IMR-90 (cell line): Measurements from ENCODE around the gene C3. TPM values are rescaled to one million over a fixed set of nuclear protein-coding genes. Genes with fewer than 3 reads are reported as not detected.
A peak's percentile ranks its signal among the peaks of the same experiment; 100 is the strongest.

Experiments used
- ATAC-seq: fragments of 200-7000 bp; cut with Tn5 transposase; 2 replicates; pipeline ENCODE4 v1.9.1; 2020; ENCODE audit warnings: low read depth, mild to moderate bottlenecking, moderate library complexity
- BruUV-seq: library from RNA; stranded (reverse); fragments of 400-500 nt; replicated peaks from 2 replicates; lab custom pipeline; 2021; lab: Mats Ljungman, UMichigan
- CTCF ChIA-PET: fragments of 300-600 bp; formaldehyde crosslinking; extraction: SDS; loops from one replicate; lab custom pipeline; 2021; ENCODE audit warnings: antibody characterized with exemption; lab: Yijun Ruan, JAX
- POLR2A ChIA-PET: fragments of 300-600 bp; sonication (Branson Sonifier 250); formaldehyde crosslinking; loops from one replicate; lab custom pipeline; 2022; ENCODE audit warnings: antibody characterized with exemption; ENCODE audit not compliant: unreplicated experiment; lab: Charles Lee
- DNase-seq: peaks from one replicate; pipeline ENCODE4 v3.0.0; 2013
- H2AFZ ChIP-seq: replicated peaks from 2 replicates; pipeline ENCODE3; 2013; ENCODE audit warnings: low read length, mild to moderate bottlenecking; ENCODE audit not compliant: poor library complexity
- H2AK5ac ChIP-seq: 2 replicates; pipeline ENCODE4 v1.6.1; 2013; ENCODE audit warnings: low read depth, low read length, inconsistent platforms
- H2AK9ac ChIP-seq: replicated peaks from 2 replicates; pipeline ENCODE3; 2013; ENCODE audit warnings: mild to moderate bottlenecking, low read depth, low read length, moderate library complexity; ENCODE audit not compliant: poor library complexity
- H2BK120ac ChIP-seq: 2 replicates; pipeline ENCODE4 v1.6.1; 2013; ENCODE audit warnings: low read depth, low read length, inconsistent platforms
- H2BK15ac ChIP-seq: 3 replicates; pipeline ENCODE4 v1.6.1; 2013; ENCODE audit warnings: low read depth, low read length, inconsistent platforms
- H2BK20ac ChIP-seq: 2 replicates; pipeline ENCODE4 v1.6.1; 2013; ENCODE audit warnings: low read depth, mild to moderate bottlenecking, inconsistent platforms, low read length, moderate library complexity
- H2BK5ac ChIP-seq: 2 replicates; pipeline ENCODE4 v1.6.1; 2013; ENCODE audit warnings: mild to moderate bottlenecking, low read depth, low read length, inconsistent platforms; ENCODE audit not compliant: poor library complexity, severe bottlenecking
- H3K14ac ChIP-seq: replicated peaks from 2 replicates; pipeline ENCODE4 v1.6.1; 2013; ENCODE audit warnings: low read depth, low read length, inconsistent platforms
- H3K18ac ChIP-seq: 2 replicates; pipeline ENCODE4 v1.6.1; 2013; ENCODE audit warnings: low read depth, low read length, control low read depth
- H3K23ac ChIP-seq: 2 replicates; pipeline ENCODE4 v1.6.1; 2013; ENCODE audit warnings: low read depth, low read length, inconsistent platforms
- H3K27ac ChIP-seq: 2 replicates; pipeline ENCODE4 v1.5.1; 2013; ENCODE audit warnings: mild to moderate bottlenecking, control low read depth, low read length; ENCODE audit not compliant: insufficient read depth
- H3K27me3 ChIP-seq: 2 replicates; pipeline ENCODE4 v1.6.1; 2013; ENCODE audit warnings: low read length; ENCODE audit not compliant: control insufficient read depth, insufficient read depth
- H3K36me3 ChIP-seq: 2 replicates; pipeline ENCODE4 v1.6.1; 2013; ENCODE audit warnings: low read length, mixed read lengths; ENCODE audit not compliant: control insufficient read depth, insufficient read depth
- H3K4ac ChIP-seq: 2 replicates; pipeline ENCODE4 v1.6.1; 2013; ENCODE audit warnings: low read depth, low read length, inconsistent platforms
- H3K4me1 ChIP-seq: 2 replicates; pipeline ENCODE4 v1.6.1; 2013; ENCODE audit warnings: low read length, mixed read lengths; ENCODE audit not compliant: control insufficient read depth, insufficient read depth
- H3K4me2 ChIP-seq: 2 replicates; pipeline ENCODE4 v1.6.1; 2013; ENCODE audit warnings: low read depth, mild to moderate bottlenecking, control low read depth, low read length, moderate library complexity
- H3K4me3 ChIP-seq: 2 replicates; pipeline ENCODE4 v1.5.1; 2013; ENCODE audit warnings: low read depth, mild to moderate bottlenecking, control low read depth, low read length, moderate library complexity; ENCODE audit not compliant: insufficient read depth
- H3K56ac ChIP-seq: 2 replicates; pipeline ENCODE4 v1.6.1; 2013; ENCODE audit warnings: low read length, inconsistent platforms; ENCODE audit not compliant: insufficient read depth; ENCODE audit errors: extremely low read depth
- H3K79me1 ChIP-seq, 2 experiments: 2 replicates each; pipeline ENCODE4 v1.6.1; 2013; ENCODE audit warnings: low read length in 2 of 2, inconsistent platforms in 1 of 2, low read depth in 1 of 2
- H3K9ac ChIP-seq: 2 replicates; pipeline ENCODE4 v1.6.1; 2013; ENCODE audit warnings: low read depth, low read length, control low read depth
- H3K9me1 ChIP-seq: 2 replicates; pipeline ENCODE4 v1.6.1; 2013; ENCODE audit warnings: low read length, inconsistent platforms; ENCODE audit not compliant: insufficient read depth
- H3K9me3 ChIP-seq: 2 replicates; pipeline ENCODE4 v1.6.1; 2013; ENCODE audit warnings: low read length; ENCODE audit not compliant: control insufficient read depth, insufficient read depth
- H4K20me1 ChIP-seq: 2 replicates; pipeline ENCODE4 v1.6.1; 2013; ENCODE audit warnings: low read length, inconsistent platforms; ENCODE audit not compliant: insufficient read depth
- H4K5ac ChIP-seq: 2 replicates; pipeline ENCODE4 v1.6.1; 2013; ENCODE audit warnings: mild to moderate bottlenecking, low read depth, low read length, control low read depth
- H4K8ac ChIP-seq, 2 experiments: 2 replicates each; pipeline ENCODE4 v1.6.1; 2013; ENCODE audit warnings: low read depth in 2 of 2, low read length in 2 of 2, control low read depth in 1 of 2, inconsistent platforms in 1 of 2
- H4K91ac ChIP-seq: 2 replicates; pipeline ENCODE4 v1.6.1; 2013; ENCODE audit warnings: low read depth, low read length, inconsistent platforms; ENCODE audit not compliant: insufficient read depth
- CHD1 ChIP-seq: IDR thresholded peaks from 2 replicates; pipeline ENCODE4 v1.6.1; 2012; ENCODE audit warnings: low read depth, low read length, improper control_type of control experiment
- MAFK ChIP-seq: IDR thresholded peaks from 2 replicates; pipeline ENCODE4 v1.6.1; 2012; ENCODE audit warnings: low read depth, low read length, improper control_type of control experiment
- MAZ ChIP-seq: IDR thresholded peaks from 2 replicates; pipeline ENCODE4 v1.6.1; 2012; ENCODE audit warnings: low read depth, mild to moderate bottlenecking, low read length, improper control_type of control experiment, moderate library complexity, borderline replicate concordance
- NFE2L2 ChIP-seq: fragments of 150-350 bp; IDR thresholded peaks from 2 replicates; pipeline ENCODE4 v1.6.1; 2016; ENCODE audit warnings: low read depth, mild to moderate bottlenecking, low read length
- RAD21 ChIP-seq: IDR thresholded peaks from 2 replicates; pipeline ENCODE4 v1.6.1; 2012; ENCODE audit warnings: low read length, improper control_type of control experiment
- WGBS, 2 experiments: methylation state at CpG; one replicate each; pipeline versions ENCODE4 v1.1.5 to v1.1.7; 2013; ENCODE audit warnings: missing lambda C conversion rate in 2 of 2; ENCODE audit not compliant: insufficient read length in 1 of 2; ENCODE audit errors: extremely low coverage in 2 of 2; 5-methylcytosine and 5-hydroxymethylcytosine counted together
- dilution Hi-C: fragments of 300-500 bp; cut with HindIII; formaldehyde crosslinking; loops from one replicate; pipeline ENCODE4 v1.14.3; 2018; ENCODE audit warnings: low sequenced_read_pairs; ENCODE audit not compliant: unreplicated experiment
- in situ Hi-C: fragments of 300-500 bp; cut with MboI; formaldehyde crosslinking; loops from 3 replicates; pipeline ENCODE4 v1.14.3; 2019; ENCODE audit warnings: low sequenced_read_pairs, inconsistent platforms, mixed read lengths
- intact Hi-C: fragments of 100-400 bp; cut with micrococcal nuclease; formaldehyde crosslinking; loops from 2 replicates; pipeline ENCODE4 v1.10.0; 2022
- polyA plus RNA-seq, 3 experiments: library from polyadenylated mRNA; depleted of rRNA; stranded (reverse); fragments of >200 nt; gene quantifications; 2 replicates each; pipeline ENCODE4 v1.2.3, GENCODE V29; 2012; ENCODE audit warnings: low replicate concordance in 1 of 3
- total RNA-seq: library from RNA; depleted of rRNA; stranded (reverse); fragments of >200 nt; gene quantifications from 2 replicates; pipeline ENCODE4 v1.2.3, GENCODE V29; 2012
- TF ChIP-seq, protein P1 (sequence below): conservative IDR thresholded peaks from 2 replicates; pipeline ENCODE4 v1.5.1; 2012; ENCODE audit warnings: mild to moderate bottlenecking, low read depth, low read length, improper control_type of control experiment
- TF ChIP-seq, protein P2 (sequence below): fragments of 150-350 bp; IDR thresholded peaks from 2 replicates; pipeline ENCODE4 v1.6.1; 2016; ENCODE audit warnings: low read depth, mild to moderate bottlenecking, low read length, moderate library complexity, borderline replicate concordance
- TF ChIP-seq, protein P3 (sequence below): fragments of 150-350 bp; IDR thresholded peaks from 2 replicates; pipeline ENCODE4 v1.6.1; 2017; ENCODE audit warnings: mild to moderate bottlenecking, antibody characterized with exemption, low read length, low read depth

C3 gene
- total and polyA plus RNA-seq, 2 of the 4 experiments (the other 2 are of a cell fraction): 0.36 TPM; not detected in 1

DNA sequence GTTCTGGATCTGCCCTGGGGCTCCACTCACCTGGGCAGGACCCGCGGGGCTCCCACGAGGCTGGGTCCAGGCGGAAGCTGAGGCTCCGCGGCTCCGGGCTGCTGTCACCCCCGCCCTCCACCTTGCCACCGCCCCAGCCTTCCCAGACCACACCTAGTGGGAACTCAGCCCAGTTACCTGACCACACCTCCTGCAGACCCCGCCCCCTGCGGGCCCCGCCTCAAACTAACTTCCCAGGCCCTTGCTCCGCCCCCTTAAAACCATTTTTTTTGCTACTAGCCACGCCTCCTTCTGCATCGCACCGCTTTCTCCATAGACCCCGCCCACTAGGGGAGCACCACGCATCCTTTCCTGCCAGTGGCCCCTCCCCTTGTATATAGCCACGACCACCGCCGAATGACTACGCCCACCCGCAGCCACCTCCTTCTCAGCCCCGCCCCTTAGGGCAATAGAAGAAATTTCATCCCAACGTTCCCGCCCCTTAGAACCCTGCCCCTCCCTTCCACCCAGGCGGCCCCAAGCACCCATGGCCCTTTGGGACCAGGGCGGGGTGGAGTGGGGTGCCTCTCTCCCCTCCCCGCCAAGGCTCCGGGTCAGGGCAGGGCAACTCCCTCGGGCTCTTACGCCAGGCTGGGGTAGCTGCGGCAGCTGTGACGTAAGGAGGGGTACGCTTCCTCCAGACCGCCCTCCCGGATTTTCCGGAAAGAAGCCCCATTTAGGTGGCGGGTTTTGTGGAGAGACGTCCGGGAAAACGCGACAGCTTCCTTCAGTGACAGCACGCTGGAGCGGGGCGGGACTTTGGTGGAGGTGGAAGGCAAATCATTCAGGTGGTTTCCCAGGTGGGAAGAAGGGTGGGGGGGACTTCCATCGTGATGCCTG is 47.1 kb upstream of the C3 start, which contains the start of gene SH2D3A:
TSS of gene SH2D3A (minus strand) at position 79 of the 879 bp plus-strand sequence. CDS start 3,687 bp downstream, outside the sequence.
- CTCF ChIA-PET: no interaction called here
- intact Hi-C loops: no loop called here
- Histone ChIP-seq H3K9me1 (0 out of 2 replicates have a peak, but pooled peaks cover 5% of the 10 kb centered on the region), H4K20me1 (no peaks in the 10 kb centered on the region), H3K23ac (no peak within 1 kb of the TSS), H2AFZ (peak within 1 kb of the TSS; percentile 81), H3K9ac (no peak within 1 kb of the TSS), H3K4ac (no peak within 1 kb of the TSS), H2BK15ac (no peak within 1 kb of the TSS), H3K56ac (no peak within 1 kb of the TSS), H2AK9ac (peak within 1 kb of the TSS; percentile 37), H3K14ac (no peak within 1 kb of the TSS), H4K8ac (no peak within 1 kb of the TSS), H2BK120ac (no peak within 1 kb of the TSS), H3K4me3 (no peak within 1 kb of the TSS), H3K79me1 (no peaks in the 10 kb centered on the region), H3K9me3 (no peaks in the 10 kb centered on the region), H3K18ac (no peak within 1 kb of the TSS), H4K91ac (no peak within 1 kb of the TSS), H2AK5ac (no peak within 1 kb of the TSS), H2BK5ac (no peak within 1 kb of the TSS), H3K4me2 (peak within 1 kb of the TSS; percentile 49), H4K5ac (no peak within 1 kb of the TSS), H3K27ac (no peak within 1 kb of the TSS), H3K36me3 (no peaks in the 10 kb centered on the region), H3K4me1 (no peaks in the 10 kb centered on the region), H2BK20ac (no peak within 1 kb of the TSS), H3K27me3 (no peaks in the 10 kb centered on the region; the same call in 1 of the 2 replicates)
- in situ Hi-C loops: no loop called here
- TF ChIP-seq, protein P1, sequence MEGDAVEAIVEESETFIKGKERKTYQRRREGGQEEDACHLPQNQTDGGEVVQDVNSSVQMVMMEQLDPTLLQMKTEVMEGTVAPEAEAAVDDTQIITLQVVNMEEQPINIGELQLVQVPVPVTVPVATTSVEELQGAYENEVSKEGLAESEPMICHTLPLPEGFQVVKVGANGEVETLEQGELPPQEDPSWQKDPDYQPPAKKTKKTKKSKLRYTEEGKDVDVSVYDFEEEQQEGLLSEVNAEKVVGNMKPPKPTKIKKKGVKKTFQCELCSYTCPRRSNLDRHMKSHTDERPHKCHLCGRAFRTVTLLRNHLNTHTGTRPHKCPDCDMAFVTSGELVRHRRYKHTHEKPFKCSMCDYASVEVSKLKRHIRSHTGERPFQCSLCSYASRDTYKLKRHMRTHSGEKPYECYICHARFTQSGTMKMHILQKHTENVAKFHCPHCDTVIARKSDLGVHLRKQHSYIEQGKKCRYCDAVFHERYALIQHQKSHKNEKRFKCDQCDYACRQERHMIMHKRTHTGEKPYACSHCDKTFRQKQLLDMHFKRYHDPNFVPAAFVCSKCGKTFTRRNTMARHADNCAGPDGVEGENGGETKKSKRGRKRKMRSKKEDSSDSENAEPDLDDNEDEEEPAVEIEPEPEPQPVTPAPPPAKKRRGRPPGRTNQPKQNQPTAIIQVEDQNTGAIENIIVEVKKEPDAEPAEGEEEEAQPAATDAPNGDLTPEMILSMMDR: no peak
- no peak for TF ChIP-seq MAFK
- no peak for TF ChIP-seq RAD21
- TF ChIP-seq, protein P2, sequence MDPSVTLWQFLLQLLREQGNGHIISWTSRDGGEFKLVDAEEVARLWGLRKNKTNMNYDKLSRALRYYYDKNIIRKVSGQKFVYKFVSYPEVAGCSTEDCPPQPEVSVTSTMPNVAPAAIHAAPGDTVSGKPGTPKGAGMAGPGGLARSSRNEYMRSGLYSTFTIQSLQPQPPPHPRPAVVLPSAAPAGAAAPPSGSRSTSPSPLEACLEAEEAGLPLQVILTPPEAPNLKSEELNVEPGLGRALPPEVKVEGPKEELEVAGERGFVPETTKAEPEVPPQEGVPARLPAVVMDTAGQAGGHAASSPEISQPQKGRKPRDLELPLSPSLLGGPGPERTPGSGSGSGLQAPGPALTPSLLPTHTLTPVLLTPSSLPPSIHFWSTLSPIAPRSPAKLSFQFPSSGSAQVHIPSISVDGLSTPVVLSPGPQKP: no peak
- no peak for TF ChIP-seq CHD1
- no peak for TF ChIP-seq NFE2L2
- TF ChIP-seq, protein P3, sequence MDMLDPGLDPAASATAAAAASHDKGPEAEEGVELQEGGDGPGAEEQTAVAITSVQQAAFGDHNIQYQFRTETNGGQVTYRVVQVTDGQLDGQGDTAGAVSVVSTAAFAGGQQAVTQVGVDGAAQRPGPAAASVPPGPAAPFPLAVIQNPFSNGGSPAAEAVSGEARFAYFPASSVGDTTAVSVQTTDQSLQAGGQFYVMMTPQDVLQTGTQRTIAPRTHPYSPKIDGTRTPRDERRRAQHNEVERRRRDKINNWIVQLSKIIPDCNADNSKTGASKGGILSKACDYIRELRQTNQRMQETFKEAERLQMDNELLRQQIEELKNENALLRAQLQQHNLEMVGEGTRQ: no peak
- TF ChIP-seq MAZ: no peak
- BruUV-seq: no TSS peak
- dilution Hi-C loops: no loop called here
- DNase-seq (peak; percentile 15), ATAC-seq (peak; percentile 65)
- 6% methylated on average over 11 of the region's 47 CpGs; no CpG with 5 or more reads in 1 of the 2 experiments for WGBS, 2 experiments
- POLR2A ChIA-PET: no interaction called here
